ENCODE results near the gene DNAAF9.

DNA sequence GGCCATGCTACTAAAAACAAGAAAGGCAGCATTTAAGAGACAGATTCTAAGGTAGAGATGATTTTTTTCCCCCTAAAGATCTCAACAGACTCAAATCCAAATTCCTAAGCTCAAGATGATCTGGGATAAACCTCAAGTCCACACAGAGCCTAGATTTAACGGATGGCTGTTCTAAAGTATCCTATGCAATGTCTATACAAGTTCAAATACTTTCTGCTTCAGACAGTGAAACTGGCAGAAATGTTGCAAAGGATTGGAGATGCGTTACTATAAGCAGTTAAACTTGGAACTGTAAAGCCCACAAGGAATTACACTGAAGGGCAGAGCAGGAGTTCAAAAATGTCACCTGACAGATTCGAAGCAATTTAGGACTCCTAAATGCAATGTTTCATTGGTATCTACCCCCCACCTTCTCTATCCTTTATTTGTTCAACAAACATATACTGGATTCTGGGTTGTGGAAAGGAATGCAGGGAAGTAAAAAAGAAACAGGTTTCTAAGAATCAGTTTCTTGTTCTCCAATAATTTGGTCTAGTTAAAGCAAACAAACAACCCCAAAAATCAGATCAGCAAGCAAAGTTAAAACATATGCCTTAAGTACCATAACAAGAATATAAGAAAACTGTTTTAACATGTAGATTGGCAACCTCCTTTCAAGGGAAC, 1.6 kb downstream of the DNAAF9 start:
- TF ChIP-seq, protein P1, sequence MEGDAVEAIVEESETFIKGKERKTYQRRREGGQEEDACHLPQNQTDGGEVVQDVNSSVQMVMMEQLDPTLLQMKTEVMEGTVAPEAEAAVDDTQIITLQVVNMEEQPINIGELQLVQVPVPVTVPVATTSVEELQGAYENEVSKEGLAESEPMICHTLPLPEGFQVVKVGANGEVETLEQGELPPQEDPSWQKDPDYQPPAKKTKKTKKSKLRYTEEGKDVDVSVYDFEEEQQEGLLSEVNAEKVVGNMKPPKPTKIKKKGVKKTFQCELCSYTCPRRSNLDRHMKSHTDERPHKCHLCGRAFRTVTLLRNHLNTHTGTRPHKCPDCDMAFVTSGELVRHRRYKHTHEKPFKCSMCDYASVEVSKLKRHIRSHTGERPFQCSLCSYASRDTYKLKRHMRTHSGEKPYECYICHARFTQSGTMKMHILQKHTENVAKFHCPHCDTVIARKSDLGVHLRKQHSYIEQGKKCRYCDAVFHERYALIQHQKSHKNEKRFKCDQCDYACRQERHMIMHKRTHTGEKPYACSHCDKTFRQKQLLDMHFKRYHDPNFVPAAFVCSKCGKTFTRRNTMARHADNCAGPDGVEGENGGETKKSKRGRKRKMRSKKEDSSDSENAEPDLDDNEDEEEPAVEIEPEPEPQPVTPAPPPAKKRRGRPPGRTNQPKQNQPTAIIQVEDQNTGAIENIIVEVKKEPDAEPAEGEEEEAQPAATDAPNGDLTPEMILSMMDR (IDR thresholded peaks at IDR 0.05) = no peak
- no peak for TF ChIP-seq POLR2A (IDR thresholded peaks at IDR 0.05)

All from adrenal gland (tissue), 5 donors.